Kidney tubule cell (primary cell): ENCODE results near the gene COX7A2L.
"Not testable (repeated sequence)": the region's sequence is repeated elsewhere in the genome, so short reads cannot be mapped to it uniquely, and the experiment has no call there.

ENCODE experiments used
- DNase-seq: peaks from one replicate; pipeline ENCODE4 v3.0.0-alpha.2; 2018; ENCODE audit warnings: low spot score

Gene COX7A2L

DNA sequence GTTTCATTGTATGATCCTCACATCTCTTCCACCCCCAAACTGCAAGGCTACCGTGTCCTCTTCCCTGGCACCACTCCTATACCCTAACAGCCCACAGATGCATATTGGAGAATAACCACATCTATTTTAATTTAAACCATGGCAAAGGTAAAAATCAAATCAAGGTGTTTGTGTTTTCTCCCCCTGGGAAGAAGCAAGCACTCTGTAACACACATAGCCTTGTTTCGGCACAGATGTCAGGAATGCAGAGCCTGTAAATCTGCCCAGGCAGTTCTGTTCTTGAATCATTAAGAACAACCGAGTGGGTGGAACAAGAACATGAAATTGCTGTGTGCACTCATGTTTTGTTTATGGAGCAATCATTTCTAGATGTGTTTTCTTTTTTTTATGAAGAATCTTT lies 6.8 kb upstream of the COX7A2L start:
- no peak for DNase-seq

DNA sequence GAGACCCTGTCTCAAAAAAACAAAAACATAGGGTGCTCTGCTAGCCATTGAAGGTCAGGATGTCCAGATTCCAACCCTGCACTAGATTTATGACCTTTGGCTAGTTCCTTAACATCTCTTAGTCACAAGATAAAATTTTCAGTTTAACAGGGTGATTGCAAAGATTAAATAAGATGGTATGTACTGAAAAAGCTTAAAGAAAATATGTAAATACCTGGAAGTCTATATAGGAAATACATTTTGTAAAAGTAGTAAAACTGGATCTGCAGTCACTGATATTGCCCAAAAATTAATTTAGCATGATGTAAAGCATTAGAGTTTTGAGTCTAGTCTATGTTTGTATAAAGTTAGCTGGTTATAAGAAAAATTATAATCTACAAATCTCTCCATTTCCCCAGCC lies 5.4 kb upstream of the COX7A2L start:
- DNase-seq: no peak

DNA sequence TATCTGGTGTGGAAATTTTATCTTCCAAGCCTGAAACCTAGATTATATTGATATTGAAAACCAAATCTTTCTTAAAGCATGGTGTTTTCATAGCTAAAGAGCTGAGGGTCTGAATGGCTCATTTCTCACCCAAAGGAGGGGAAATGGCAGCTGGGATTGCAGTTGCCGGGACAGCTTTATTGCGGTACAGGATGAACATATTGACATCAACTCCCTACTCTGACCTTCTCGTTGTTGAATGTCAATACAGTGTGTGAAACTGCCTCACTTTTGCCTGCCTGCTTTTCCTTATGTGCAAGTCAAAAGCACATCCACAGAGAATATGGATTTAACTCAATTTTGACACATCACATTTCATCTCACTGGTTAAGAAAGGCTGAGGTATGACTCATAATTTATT lies 3.6 kb upstream of the COX7A2L start:
- DNase-seq: no peak

DNA sequence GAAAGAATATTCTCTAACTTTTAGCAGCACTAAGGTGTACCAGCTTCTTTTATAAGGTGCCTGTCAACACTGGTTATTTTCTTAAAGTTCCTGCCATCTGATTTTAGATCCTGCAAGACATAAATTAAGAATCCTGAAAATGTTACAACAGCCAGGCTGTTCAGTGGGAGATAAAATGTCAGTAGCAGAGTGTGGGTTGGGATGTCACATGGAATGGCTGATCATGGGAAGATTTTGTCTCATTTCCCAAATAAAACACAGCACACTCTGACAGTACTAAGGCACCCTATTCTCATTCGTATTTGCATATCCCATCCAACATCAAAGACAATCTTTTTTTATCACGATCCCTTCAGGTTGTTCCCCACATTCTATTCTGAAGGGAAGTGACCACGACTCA lies 2.4 kb upstream of the COX7A2L start:
- no peak for DNase-seq

DNA sequence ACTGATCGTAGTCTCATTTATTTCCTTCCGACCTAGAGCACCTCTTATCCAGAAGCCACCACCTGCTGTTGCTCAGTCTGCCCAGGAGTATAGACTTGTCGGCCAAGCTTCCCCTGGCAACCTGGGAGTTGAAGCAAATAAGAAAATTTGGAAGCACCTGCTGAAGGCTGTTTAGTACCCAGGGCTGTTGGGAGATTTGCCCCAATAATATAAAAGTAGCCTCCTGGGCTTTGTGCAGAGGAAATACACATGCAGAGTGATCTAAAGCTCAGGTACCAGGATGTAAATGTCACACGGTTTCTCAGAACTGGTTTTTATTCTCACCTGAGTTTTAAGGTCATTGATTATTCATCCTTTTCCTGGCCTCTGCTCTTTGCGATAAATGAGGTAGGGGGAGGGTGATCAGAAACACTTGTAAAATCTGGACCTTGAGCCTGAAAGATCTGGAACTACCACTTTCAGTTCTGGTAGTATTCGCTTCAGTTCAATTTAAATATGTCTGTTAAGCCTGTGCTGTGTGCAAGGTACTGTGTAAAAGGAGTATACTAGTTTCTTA lies 789 bp upstream of the COX7A2L start:
- no peak for DNase-seq

DNA sequence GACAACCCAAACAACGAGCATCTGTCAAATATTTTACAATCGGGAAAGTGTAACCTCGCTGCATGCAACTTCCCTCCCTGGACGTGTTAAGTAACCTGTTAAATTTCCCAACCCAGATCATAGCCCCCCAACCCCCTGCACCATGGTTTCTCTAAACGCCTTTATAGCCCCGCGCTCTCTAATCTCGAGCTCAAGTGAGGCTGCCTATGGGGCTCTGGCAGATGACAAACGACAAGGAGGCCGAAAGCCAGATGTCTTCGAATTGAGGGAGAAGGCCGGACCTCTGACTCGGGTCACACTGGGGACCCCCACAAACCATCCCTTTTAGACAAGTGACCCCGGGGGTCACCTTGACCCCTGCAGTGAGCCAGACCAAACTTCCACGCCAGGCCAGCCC lies 526 bp downstream of the COX7A2L start:
- DNase-seq: no peak

DNA sequence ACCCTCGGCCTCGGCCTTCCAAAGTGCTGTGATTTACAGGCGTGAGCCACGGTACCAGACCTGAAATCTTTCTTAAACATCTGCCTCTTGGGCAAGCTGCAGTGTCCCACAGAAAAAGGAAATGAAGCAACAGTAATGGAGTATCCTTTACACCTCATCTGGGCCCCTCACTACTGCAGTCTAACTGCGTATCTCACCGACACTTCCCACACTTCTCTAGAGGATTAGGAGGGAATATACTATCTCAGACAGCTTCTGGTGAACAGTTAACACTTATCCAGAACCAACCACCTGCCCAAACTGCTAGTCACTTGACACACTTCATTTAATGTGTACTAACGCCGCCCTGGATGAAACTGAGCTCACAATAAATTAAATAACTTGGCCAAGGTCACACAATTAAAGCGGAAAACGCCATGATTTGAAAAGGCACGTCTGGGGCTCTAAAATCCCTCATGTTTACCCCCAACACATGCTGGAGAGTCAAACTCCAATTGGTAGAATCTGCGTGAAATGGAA lies 993 bp downstream of the COX7A2L start:
- DNase-seq: peak; percentile 25

DNA sequence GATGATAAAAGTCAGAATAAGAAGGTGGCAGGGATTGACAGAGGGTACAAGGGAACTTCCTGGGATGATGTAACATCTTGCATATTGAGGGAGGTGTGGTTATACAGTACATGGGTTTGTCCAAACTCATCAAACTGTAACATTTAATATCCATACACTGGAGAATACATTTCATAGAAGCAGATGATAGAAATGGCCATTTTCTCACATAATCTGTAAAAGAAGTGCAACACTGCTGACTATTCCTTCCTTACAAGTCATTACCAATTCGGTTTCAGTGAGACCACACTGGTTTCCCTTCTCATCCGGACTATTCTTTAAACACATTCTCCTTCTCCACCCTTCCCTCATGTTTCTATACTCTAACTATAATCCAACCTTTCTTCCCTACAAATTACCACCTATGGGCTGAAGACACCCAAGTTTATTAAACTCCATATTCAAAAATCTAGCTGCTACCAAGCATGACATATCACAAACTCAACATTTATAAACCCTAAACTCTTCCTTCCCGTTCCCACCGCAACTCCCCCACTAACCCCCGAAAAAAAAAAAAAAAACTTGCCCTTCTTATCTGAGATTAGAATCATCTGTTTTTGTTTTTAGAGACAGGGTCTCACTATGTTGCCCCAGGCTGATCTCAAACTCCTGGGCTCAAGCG lies 1.6 kb downstream of the COX7A2L start:
- peak; percentile 31 for DNase-seq

DNA sequence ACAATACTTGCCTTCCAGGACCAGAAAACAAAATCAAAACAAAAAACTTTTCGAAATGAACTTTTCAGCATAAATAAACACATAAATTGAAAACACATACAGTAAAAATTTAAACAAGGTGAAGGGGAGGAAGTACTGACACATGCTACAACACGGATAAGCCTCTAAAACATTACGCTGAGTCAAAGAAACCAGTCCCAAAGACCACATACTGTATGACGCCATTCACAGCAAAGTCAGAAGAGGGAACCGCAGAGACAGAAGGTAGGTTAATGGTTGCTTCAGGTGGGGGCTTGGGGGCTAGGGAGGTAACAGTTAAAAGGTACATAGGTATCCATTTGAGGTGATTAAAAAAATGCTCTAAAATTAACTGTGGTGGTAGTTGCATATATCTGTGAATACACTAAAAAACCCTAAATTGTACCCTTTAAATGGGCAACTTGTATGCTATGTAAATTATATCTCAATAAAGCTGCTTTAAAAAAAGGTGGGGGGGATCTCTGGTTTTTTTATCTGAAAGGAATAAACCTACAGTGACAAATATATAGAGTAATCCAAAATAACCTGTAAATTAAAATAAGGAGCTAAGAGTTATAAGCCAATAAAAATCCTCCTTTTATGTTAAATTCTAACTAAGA lies 7.1 kb downstream of the COX7A2L start:
- no peak for DNase-seq

DNA sequence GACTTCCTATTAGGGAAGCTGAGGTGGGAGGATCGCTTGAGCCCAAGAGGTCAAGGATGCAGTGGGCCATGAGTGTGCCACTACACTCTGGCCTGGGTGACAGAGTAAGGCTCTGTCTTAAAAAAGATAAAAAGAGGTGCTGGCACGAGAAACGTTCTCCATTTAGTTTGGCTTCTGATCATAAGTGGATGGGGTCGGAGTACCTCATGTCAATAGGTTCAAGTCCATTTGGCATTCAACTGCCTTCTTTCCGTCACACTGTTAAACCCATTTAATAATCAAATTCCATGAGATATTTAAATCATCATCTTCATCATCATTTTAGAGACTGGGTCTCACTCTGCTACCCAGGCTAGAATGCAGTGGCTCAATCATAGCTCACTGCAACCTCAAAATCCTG lies 9.2 kb downstream of the COX7A2L start:
- no peak for DNase-seq

DNA sequence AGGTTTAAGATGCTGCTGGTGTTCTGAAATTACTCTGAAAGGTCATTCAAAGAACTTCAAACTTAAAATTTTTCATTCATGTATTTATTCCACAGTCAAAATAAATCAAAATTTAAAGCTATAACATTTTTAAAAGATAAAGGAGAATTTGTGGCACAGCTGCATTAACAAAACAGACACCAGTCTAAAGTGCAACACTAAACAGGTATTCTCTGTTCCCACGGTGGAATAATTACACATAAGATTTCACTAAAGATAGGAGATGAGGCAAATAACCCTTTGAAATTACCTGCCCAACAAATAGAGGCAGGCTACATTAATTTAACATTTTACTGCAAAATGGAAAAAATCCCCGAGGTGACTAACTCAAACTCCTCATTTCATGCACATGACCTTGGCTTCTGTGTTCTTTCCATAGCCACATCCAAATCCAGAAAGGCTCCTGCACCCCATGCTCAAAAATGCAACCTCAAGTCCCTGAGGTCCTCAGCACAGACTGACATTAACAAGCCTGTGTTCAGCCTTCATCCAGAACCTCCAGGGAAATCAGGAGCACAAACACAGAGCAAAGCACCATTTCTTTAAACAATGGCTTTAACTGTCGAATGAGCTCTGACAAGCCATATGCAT lies 10.5 kb downstream of the COX7A2L start:
- no peak for DNase-seq

DNA sequence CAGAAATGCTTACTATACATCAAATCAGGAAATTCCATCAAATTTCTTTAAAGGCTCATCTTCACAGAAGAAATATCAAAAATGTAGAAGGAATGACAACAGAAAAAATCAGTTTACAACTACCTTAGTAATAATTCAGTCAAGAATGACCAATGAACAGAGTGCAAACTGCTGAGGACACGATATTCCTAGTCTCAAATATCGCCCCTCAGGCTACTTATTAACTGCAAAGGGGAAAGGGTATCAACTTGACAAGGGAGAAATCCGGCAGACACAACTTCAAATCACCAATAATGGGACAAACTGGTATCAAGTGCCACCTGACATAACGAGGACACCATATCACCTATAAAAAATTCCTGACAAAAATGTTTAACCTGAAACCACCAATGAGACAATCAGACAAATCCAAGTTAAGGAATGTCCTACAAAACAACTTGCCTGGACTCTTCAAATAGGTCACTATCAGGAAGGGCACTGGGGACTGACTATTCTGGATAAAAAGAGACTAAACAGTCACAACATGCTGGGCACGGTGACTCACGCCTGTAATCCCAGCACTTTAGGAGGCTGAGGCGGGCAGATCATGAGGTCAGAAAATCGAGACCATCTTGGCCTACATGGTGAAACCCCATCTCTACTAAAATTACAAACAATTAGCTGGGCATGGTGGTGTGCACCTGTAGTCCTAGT lies 12.8 kb downstream of the COX7A2L start:
- no peak for DNase-seq

DNA sequence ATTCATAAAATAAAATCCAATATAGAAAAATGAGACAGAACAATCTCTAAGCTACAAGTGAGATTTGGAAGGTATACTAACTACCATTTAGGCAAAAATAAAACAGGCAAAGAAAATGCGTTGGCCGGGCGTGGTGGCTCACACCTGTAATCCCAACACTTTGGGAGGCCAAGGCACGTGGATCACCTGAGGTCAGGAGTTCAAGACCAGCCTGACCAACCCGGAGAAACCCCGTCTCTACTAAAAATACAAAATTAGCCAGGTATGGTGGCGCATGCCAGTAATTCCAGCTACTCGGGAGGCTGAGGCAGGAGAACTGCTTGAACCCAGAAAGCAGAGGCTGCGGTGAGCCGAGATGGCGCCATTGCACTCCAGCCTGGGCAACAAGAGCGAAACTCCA lies 13.5 kb downstream of the COX7A2L start:
- DNase-seq: not testable (repeated sequence)

DNA sequence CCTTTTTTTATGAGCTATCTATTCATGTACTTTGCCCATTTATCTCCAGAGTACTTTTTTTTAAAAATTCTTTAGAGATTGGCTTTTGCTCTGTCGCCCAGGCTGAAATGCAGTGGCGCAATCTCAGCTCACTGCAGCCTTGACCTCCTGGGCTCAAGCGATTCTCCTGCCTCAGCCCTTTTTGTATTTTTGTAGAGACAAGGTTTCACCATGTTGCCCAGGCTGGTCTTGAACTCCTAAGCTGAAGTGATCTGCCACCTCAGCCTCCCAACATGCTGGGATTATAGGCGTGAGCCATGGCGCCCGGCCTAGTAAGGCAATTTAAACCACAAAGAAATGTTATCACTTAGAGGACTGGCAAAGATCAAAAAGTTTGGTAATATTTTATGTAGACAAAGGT lies 14.2 kb downstream of the COX7A2L start:
- not testable (repeated sequence) for DNase-seq

DNA sequence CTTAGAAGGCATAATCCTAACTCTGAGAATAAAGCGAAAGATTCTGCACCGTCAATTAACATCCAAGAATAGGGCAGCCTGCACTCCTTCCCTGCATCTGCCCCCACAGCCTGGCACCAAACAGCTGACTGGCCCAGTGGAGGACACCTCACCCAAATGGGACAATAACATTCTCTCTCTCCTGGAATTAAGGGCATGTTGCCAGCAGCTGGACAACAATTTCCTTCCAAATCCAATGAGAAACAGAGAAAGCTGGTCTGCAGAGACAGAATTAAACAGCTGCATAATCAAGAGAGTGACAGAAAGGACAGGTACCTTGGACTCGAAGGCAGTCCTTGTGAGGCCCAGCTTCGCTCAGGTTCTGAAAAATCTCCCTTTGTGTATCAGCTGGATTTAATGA lies 15.0 kb downstream of the COX7A2L start:
- peak; percentile 7 for DNase-seq

DNA sequence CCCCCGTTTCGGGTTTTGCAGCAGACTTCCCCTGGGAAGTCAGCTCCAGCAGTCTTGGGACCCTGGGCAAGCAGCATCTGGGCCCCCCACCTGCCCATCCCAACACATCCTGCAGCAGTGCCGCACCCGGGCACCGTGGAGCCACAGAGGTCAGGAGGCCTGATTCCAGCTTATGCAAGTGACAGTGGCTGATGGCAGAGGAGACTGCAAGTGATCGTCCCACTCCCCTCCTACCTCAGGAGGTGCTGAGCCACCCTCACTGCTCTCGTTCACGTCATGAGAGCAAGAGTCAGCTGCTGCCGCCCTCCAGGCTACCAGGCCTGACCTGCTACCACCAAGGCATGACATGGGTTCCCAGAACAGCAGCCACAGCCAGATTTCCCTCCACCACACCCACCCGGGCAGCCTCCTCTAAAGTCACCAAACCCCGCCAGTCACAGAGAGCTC lies 18.2 kb downstream of the COX7A2L start:
- DNase-seq: no peak

DNA sequence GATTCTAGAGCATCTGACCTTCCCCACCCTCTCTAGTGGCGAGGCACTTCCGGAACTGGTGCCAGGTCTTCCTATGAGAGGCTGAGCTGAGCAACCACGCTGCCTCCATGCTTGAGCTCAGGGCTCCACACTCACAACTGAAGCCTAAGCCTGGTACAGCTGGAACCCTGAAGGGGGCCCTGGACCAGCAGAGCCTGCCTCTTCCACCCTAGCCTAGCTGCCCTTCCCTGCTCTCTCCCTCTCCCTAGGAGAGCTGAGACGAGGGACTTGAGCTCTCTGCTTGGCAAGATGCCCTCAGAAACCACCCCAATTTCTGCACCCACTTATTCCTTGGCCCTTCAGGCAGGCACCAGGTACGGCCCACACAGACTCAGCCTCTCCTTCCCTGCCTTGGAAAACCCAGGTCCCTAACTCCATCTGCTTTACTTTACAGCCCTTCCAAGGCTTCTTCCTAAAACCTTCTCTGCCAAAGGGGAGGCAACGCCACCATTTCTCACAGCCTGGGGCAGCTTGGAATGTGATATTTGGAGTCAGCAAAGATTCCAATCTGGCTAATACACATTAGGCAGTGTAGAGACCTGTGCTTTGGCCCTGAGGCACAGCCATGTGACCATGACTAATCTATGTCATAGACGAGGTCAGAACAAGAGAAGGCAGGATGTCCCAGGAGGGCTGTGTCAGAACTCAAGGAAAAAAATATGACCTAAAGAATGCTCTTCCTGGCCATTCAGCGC lies 18.8 kb downstream of the COX7A2L start:
- DNase-seq: peak; percentile 96

DNA sequence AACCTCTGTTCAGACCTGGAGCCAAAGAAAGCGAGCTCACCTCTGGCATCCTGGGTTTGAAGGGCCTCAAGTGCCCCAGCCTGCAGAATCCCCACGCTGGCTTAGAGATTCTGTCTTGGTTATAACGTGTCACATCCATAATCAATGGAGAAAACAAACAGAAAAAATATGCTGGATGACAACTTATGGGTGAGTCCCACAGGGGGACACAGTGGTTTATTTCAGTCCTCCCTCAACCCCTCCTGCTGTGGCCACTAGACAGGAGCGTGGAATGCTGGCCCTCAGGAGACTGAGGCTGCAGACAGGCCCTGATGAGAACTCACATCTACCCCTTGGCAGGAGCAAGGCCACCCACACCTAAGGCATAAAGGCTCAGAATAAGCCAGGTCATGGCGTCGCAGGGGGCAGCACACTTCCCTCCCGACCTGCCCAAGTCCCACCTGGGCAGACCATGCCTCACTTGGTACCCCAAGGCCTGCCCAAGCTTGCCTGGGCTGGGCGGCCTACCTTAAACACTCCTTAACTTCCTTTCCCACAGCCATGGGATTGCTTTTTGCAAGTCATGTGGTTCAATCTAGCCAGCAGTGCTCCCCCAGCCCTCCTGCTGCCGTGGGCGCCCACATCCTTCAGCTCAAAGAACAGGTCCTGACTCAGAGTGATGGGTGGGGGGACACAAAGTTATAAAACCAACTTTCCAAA lies 19.9 kb downstream of the COX7A2L start:
- DNase-seq: no peak

DNA sequence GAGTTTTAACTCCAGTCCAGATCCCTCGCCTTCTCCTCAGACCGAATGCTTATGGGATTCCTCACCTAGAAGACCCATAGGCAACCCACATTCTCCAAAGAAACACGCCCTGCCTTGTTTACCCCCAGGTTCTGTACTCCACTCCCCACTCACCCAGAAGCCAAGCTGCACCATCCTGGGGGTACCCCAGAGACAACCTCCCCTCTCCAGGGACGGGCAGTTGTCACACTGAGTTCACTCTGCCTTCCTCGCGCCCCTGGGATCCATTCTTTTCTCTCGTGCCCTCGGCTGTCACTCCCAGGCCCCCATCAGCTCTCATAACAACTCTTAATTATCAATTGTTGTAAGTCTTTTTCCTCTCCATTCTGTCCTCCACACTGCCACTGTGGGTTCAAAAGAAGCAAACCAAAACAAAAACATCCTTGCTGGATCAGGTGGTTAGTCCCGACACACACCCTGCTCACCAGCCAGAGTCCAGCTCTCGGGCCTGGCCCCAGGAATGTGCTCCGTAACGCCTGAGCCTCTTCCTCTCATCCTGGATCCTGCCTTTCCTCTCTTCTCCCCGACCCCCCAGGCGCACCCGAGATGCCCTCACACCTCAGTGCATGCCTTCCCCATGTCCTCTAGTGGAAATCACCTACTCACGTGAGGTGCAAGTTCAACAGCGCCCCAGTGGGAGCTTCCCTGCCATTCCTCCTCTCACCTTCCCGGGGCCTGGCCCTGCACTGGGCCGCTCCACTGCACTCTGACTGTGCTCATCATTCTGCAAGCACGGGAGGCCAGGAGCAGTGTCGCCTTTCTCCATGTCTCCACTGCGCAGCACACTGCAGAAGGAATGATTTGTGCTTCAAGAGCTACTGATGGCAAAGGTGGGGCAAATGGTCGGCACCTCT lies 20.7 kb downstream of the COX7A2L start:
- no peak for DNase-seq
